Lower leg skin (tissue), 3 donors: ENCODE data around the gene AKAP6.

Experiments used
- POLR2A ChIP-seq, 2 donors: fragments of 450-650 bp; IDR thresholded peaks; one replicate each; pipeline ENCODE4 v1.6.1; 2016 to 2017; ENCODE audit warnings: antibody characterized with exemption in 2 of 2, mild to moderate bottlenecking in 1 of 2, moderate library complexity in 1 of 2
- TF ChIP-seq, protein P1 (sequence below), 3 donors: fragments of 450-650 bp; IDR thresholded peaks; one replicate each; pipeline ENCODE4 v1.5.1; 2016; ENCODE audit warnings: antibody characterized with exemption in 3 of 3, mild to moderate bottlenecking in 3 of 3, moderate library complexity in 2 of 3

DNA sequence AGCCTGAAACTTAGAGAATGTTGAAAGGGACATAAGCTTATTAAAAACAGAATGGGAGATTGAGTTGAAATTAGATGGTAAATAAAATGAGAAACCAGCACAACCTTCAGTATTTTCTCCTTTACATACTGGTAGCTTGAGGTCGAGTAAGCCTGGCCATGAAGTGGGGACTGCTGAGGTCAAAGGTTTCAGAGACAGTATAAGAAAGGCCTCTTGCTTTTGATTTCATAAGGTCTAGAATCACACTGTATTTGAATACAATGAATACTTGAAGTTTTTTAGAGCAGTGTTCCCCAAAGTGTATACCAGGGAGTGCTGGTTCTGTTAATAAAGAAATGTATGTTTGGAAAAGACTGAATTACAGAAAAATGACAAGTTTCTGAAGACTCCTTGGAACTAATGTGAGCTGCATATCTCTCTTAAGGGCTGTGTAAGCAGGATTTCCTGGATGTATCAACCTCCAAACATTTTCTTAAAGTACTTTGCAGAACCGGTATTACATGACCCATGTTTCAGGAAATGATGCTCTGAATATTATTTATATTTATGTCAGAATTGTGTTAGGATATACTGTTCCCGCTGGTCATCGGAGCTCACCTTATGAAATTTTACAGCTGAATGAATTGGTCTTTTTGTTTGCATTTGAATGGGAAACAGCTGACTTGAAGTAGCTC is 85.0 kb downstream of the AKAP6 start:
- TF ChIP-seq, protein P1, sequence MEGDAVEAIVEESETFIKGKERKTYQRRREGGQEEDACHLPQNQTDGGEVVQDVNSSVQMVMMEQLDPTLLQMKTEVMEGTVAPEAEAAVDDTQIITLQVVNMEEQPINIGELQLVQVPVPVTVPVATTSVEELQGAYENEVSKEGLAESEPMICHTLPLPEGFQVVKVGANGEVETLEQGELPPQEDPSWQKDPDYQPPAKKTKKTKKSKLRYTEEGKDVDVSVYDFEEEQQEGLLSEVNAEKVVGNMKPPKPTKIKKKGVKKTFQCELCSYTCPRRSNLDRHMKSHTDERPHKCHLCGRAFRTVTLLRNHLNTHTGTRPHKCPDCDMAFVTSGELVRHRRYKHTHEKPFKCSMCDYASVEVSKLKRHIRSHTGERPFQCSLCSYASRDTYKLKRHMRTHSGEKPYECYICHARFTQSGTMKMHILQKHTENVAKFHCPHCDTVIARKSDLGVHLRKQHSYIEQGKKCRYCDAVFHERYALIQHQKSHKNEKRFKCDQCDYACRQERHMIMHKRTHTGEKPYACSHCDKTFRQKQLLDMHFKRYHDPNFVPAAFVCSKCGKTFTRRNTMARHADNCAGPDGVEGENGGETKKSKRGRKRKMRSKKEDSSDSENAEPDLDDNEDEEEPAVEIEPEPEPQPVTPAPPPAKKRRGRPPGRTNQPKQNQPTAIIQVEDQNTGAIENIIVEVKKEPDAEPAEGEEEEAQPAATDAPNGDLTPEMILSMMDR (IDR thresholded peaks at IDR 0.05), result no peak
- TF ChIP-seq POLR2A (IDR thresholded peaks at IDR 0.05), result no peak
